HEK293 (cell line): ENCODE results near the gene SMURF2.

Experiments used
- CTCF ChIP-seq: fragments of 450-650 bp; formaldehyde crosslinking; IDR thresholded peaks from 2 replicates; pipeline ENCODE4 v1.5.1; 2016; ENCODE audit warnings: missing biosample characterization, missing genetic modification characterization
- TCF7L2 ChIP-seq: IDR thresholded peaks from 2 replicates; pipeline ENCODE4 v1.6.1; 2011; ENCODE audit warnings: low read depth, mild to moderate bottlenecking, inconsistent platforms, low read length, moderate library complexity, borderline replicate concordance
- ZBTB10 ChIP-seq: fragments of 450-650 bp; formaldehyde crosslinking; IDR thresholded peaks from 2 replicates; pipeline ENCODE4 v1.5.1; 2016; ENCODE audit warnings: missing biosample characterization, missing genetic modification characterization
- ZNF121 ChIP-seq: fragments of 450-650 bp; formaldehyde crosslinking; IDR thresholded peaks from 2 replicates; pipeline ENCODE4 v1.5.1; 2016; ENCODE audit warnings: missing biosample characterization, missing genetic modification characterization
- ZNF248 ChIP-seq: fragments of 450-650 bp; formaldehyde crosslinking; IDR thresholded peaks from 2 replicates; pipeline ENCODE4 v1.5.1; 2017; ENCODE audit warnings: missing biosample characterization, missing genetic modification characterization
- ZNF776 ChIP-seq: fragments of 450-650 bp; formaldehyde crosslinking; IDR thresholded peaks from 2 replicates; pipeline ENCODE4 v1.5.0; 2017; ENCODE audit warnings: missing biosample characterization, missing genetic modification characterization, borderline replicate concordance

- no peak for TF ChIP-seq CTCF (tag by site-specific recombination)
- no peak for TF ChIP-seq ZNF121
- TF ChIP-seq ZNF248 (tag by site-specific recombination) = no peak
- TF ChIP-seq ZBTB10 (tag by site-specific recombination) = no peak
- TF ChIP-seq ZNF776 (tag by site-specific recombination) = no peak
- no peak for TF ChIP-seq TCF7L2
These were observed 65.7 kb downstream of the SMURF2 start for GRCh38 chr17:64596439-64596838.
